Mononuclear cell (primary cell): ENCODE measurements around the gene RHOC. TPM values are rescaled to one million over a fixed set of nuclear protein-coding genes. Genes with fewer than 3 reads are reported as not detected.

Source experiments
- H3K27me3 ChIP-seq: 2 replicates; pipeline ENCODE4 v1.6.0; 2011; ENCODE audit warnings: low read length, control low read depth; ENCODE audit not compliant: insufficient read depth
- H3K4me1 ChIP-seq: 2 replicates; pipeline ENCODE4 v1.5.1; 2011; ENCODE audit warnings: mild to moderate bottlenecking, low read length, control low read depth; ENCODE audit not compliant: insufficient read depth
- H3K4me3 ChIP-seq: 2 replicates; pipeline ENCODE4 v1.5.1; 2011; ENCODE audit warnings: mild to moderate bottlenecking, low read length, moderate library complexity
- H3K9me3 ChIP-seq: 2 replicates; pipeline ENCODE4 v1.5.1; 2011; ENCODE audit warnings: low read depth, mild to moderate bottlenecking, control low read depth, low read length
- total RNA-seq: library from RNA; depleted of rRNA; stranded (reverse); fragments of >200 nt; gene quantifications from one replicate; pipeline ENCODE4 v1.2.3, GENCODE V29; 2012

The RHOC gene
- total RNA-seq, 1 donor: 60.4 TPM

GRCh38 chr1:112651205-112651604, 55.7 kb downstream of the RHOC start:
- Histone ChIP-seq H3K4me3 (no peak overlapping the region), H3K4me1 (peaks cover 2% of the 10 kb centered on the region), H3K27me3 (no peaks in the 10 kb centered on the region)

More at GRCh38 chr1:112651205-112651604, 55.7 kb downstream of the RHOC start:
- H3K9me3 ChIP-seq: no peaks in the 10 kb centered on the region

Other genes starting within 250 kb of the RHOC start
- gene WNT2B, start 198.2 kb downstream of the RHOC start, total RNA-seq: 0.31 TPM
- 30.5 TPM for gene ST7L, start 88.0 kb downstream of the RHOC start, total RNA-seq
- gene CAPZA1, start 87.3 kb downstream of the RHOC start, total RNA-seq: 248 TPM
- 27.2 TPM for gene MOV10, start 32.5 kb downstream of the RHOC start, total RNA-seq
- 0.63 TPM for gene PPM1J, start 8.2 kb upstream of the RHOC start, total RNA-seq
- gene SLC16A1, start 249.1 kb upstream of the RHOC start, total RNA-seq: 15.2 TPM